ENCODE results near the gene YIPF6.
"Not testable (repeated sequence)": the region's sequence is repeated elsewhere in the genome, so short reads cannot be mapped to it uniquely, and the experiment has no call there.

The YIPF6 gene

DNA sequence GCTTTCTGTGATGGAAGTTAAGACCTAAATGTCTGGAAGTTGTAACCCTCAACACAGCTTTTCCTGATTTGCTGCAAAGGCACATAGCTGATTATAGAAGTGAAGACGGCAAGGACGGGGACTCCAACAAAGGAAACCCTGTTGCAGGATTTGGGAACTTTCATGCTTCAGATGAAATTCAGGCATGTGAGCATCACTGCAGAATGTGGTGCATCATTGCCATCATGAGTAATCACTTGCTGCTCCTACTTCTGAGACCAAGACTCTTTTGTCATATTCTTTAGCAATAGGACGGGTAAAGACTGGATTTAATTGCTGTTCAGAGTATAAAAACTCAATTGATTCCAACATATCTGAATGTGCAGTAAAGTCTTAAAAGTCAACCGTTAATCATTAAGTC, 35.8 kb downstream of the YIPF6 start:
- in situ Hi-C loops (cut with HindIII; ENCODE audit: low sequenced_read_pairs), result no loop called here
- DNase-seq (ENCODE audit: low read depth), result no peak
- TF ChIP-seq, protein P1, sequence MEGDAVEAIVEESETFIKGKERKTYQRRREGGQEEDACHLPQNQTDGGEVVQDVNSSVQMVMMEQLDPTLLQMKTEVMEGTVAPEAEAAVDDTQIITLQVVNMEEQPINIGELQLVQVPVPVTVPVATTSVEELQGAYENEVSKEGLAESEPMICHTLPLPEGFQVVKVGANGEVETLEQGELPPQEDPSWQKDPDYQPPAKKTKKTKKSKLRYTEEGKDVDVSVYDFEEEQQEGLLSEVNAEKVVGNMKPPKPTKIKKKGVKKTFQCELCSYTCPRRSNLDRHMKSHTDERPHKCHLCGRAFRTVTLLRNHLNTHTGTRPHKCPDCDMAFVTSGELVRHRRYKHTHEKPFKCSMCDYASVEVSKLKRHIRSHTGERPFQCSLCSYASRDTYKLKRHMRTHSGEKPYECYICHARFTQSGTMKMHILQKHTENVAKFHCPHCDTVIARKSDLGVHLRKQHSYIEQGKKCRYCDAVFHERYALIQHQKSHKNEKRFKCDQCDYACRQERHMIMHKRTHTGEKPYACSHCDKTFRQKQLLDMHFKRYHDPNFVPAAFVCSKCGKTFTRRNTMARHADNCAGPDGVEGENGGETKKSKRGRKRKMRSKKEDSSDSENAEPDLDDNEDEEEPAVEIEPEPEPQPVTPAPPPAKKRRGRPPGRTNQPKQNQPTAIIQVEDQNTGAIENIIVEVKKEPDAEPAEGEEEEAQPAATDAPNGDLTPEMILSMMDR (IDR thresholded peaks at IDR 0.05; ENCODE audit: low read depth, low read length, missing control alignments), result no peak

GRCh38 chrX:68536429-68536828, 37.6 kb downstream of the YIPF6 start:
- in situ Hi-C loops (cut with HindIII; ENCODE audit: low sequenced_read_pairs), result no loop called here
- H3K4me3 ChIP-seq (ENCODE audit: low read depth, low read length), result no peak overlapping the region
- TF ChIP-seq, protein P1 (IDR thresholded peaks at IDR 0.05; ENCODE audit: low read depth, low read length, missing control alignments), result no peak
- no peak for DNase-seq (ENCODE audit: low read depth)

More for the DNA sequence above, 35.8 kb downstream of the YIPF6 start:
- H3K4me3 ChIP-seq (ENCODE audit: low read depth, low read length), result no peak overlapping the region

DNA sequence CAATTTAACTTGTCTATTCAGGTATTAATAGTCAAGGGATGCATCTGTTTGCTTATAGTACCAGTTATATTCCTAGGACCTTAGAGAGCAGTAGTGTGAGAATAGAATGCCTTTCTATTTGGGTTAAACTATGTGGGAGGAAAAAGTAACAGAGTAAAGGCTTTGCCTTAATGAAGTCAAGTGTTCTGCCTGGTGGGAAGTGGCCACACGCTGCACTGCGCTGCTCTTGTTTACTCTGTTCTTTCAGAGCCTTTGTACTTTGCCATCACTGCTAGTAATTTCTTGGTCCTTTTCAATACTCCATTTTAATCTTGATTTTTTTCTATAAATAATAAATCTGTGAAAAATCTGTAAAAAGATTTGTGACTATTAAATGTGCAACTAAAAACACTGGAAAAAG, 38.0 kb downstream of the YIPF6 start:
- no peak for DNase-seq (ENCODE audit: low read depth)
- H3K4me3 ChIP-seq (ENCODE audit: low read depth, low read length), result no peak overlapping the region
- TF ChIP-seq, protein P1 (IDR thresholded peaks at IDR 0.05; ENCODE audit: low read depth, low read length, missing control alignments), result no peak
- in situ Hi-C loops (cut with HindIII; ENCODE audit: low sequenced_read_pairs), result no loop called here

DNA sequence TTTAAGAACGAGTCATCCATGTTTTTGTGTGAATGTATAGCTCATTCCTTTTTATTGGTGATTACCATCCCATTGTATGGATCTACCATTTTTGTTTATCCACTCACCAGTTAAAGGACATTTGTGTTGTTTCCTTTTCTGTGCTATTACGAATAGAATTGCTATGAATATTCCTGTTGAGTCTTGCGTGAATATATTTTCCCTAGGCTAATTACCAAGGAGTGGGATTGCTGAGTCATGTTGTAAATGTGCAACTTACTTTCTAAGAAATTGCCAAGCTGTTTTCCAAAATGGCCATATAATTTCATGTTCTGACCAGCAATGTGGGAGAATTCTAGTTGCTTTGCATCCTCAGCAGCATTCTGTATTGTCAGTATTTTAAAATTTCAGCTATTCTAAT, 51.3 kb downstream of the YIPF6 start:
- no peak overlapping the region for H3K4me3 ChIP-seq (ENCODE audit: low read depth, low read length)
- in situ Hi-C loops (cut with HindIII; ENCODE audit: low sequenced_read_pairs), result no loop called here
- TF ChIP-seq, protein P1 (IDR thresholded peaks at IDR 0.05; ENCODE audit: low read depth, low read length, missing control alignments), result no peak
- no peak for DNase-seq (ENCODE audit: low read depth)

DNA sequence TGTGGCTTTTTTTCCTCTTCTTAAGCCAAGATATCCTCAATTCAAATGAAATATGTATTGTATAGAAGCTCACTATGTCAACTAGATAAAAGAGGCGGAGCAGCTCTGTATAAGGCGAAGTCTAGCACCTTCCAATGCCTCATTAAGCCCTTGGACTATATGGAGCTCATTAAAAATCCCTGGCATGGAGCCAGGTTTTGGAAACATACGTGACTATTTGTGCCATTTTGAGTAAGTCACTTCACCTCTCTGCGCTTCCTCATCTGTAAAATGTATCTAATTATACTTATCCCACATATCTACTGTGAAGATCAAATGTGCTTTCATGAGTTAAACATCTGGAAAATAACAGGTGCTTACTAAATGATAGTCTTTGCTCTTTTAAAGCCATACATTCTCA, 57.2 kb downstream of the YIPF6 start:
- no peak for DNase-seq (ENCODE audit: low read depth)
- TF ChIP-seq, protein P1 (IDR thresholded peaks at IDR 0.05; ENCODE audit: low read depth, low read length, missing control alignments), result no peak
- in situ Hi-C loops (cut with HindIII; ENCODE audit: low sequenced_read_pairs), result no loop called here
- H3K4me3 ChIP-seq (ENCODE audit: low read depth, low read length), result no peak overlapping the region

GRCh38 chrX:68557126-68557525, 58.3 kb downstream of the YIPF6 start:
- in situ Hi-C loops (cut with HindIII; ENCODE audit: low sequenced_read_pairs); H3K4me3 ChIP-seq (ENCODE audit: low read depth, low read length); DNase-seq (ENCODE audit: low read depth): not testable (repeated sequence)

DNA sequence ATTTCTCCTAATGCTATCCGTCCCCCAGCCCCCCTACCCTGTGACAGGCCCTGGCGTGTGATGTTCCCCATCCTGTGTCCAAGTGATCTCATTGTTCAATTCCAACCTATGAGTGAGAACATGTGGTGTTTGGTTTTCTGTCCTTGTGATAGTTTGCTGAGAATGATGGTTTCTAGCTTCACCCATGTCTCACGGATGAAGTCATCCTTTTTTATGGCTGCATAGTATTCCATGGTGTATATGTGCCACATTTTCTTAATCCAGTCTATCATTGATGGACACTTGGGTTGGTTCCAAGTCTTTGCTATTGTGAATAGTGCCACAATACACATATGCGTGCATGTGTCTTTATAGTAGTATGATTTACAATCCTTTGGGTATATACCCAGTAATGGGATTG, 61.1 kb downstream of the YIPF6 start:
- in situ Hi-C loops (cut with HindIII; ENCODE audit: low sequenced_read_pairs); DNase-seq (ENCODE audit: low read depth); H3K4me3 ChIP-seq (ENCODE audit: low read depth, low read length): not testable (repeated sequence)

DNA sequence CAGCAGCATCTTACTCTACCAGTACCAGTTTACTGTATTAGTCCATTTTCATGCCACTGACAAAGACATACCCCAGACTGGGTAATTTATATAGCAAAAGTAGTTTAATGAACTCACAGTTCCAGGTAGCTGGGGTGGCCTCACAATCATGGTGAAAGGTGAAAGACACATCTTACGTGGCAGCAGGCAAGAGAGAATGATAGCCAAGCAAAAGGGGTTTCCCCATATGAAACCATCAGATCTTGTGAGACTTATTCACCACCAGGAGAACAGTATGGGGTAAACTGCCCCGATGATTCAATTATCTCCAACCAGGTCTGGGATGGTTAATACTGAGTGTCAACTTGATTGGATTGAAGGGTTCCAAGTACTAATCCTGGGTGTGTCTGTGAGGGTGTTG, 69.3 kb downstream of the YIPF6 start:
- DNase-seq (ENCODE audit: low read depth), result no peak
- in situ Hi-C loops (cut with HindIII; ENCODE audit: low sequenced_read_pairs), result no loop called here
- no peak overlapping the region for H3K4me3 ChIP-seq (ENCODE audit: low read depth, low read length)
- TF ChIP-seq, protein P1 (IDR thresholded peaks at IDR 0.05; ENCODE audit: low read depth, low read length, missing control alignments), result no peak
